Aorta (tissue), 5 donors: Measurements from ENCODE around the gene SLC6A1. TPM values are rescaled to one million over a fixed set of nuclear protein-coding genes. Genes with fewer than 3 reads are reported as not detected.

Source experiments
- ATAC-seq: fragments of 200-7000 bp; cut with Tn5 transposase; one replicate; pipeline ENCODE4 v1.9.1; 2022; ENCODE audit warnings: moderate library complexity; ENCODE audit not compliant: low FRiP score
- DNase-seq, 2 donors: peaks; one replicate each; pipeline ENCODE4 v3.0.0-alpha.2; 2020
- H3K27ac ChIP-seq, 2 donors: one replicate each; pipeline ENCODE4 v1.5.1; 2013; ENCODE audit warnings: low read length in 2 of 2, mild to moderate bottlenecking in 2 of 2, moderate library complexity in 2 of 2, control low read depth in 1 of 2, inconsistent platforms in 1 of 2, low read depth in 1 of 2
- H3K27me3 ChIP-seq, 2 donors: one replicate each; pipeline ENCODE4 v1.6.1; 2013; ENCODE audit warnings: control low read depth in 1 of 2, low read length in 1 of 2, mild to moderate bottlenecking in 1 of 2, moderate library complexity in 1 of 2; ENCODE audit not compliant: insufficient read depth in 2 of 2, control insufficient read depth in 1 of 2
- H3K36me3 ChIP-seq, 2 donors: one replicate each; pipeline ENCODE4 v1.6.1; 2013; ENCODE audit warnings: control low read depth in 1 of 2, low read length in 1 of 2, mild to moderate bottlenecking in 1 of 2; ENCODE audit not compliant: insufficient read depth in 2 of 2, control insufficient read depth in 1 of 2
- H3K4me1 ChIP-seq, 2 donors: one replicate each; pipeline ENCODE4 v1.6.1; 2013; ENCODE audit warnings: low read length in 2 of 2, control low read depth in 1 of 2, mild to moderate bottlenecking in 1 of 2, moderate library complexity in 1 of 2; ENCODE audit not compliant: insufficient read depth in 2 of 2, control insufficient read depth in 1 of 2
- H3K4me3 ChIP-seq, 2 donors: one replicate each; pipeline ENCODE4 v1.5.1; 2013; ENCODE audit warnings: low read length in 2 of 2, control low read depth in 1 of 2, mild to moderate bottlenecking in 1 of 2
- H3K9me3 ChIP-seq: one replicate; pipeline ENCODE4 v1.6.1; 2013; ENCODE audit warnings: mild to moderate bottlenecking, low read length; ENCODE audit not compliant: control insufficient read depth
- WGBS, 2 donors: extraction: QIAGEN DNeasy Blood & Tissue Kit; methylation state at CpG; one replicate each; pipeline ENCODE4 v1.1.7; 2013; 5-methylcytosine and 5-hydroxymethylcytosine counted together
- intact Hi-C, 2 donors: fragments of 100-400 bp; cut with DNase I; formaldehyde crosslinking; loops; one replicate each; pipeline versions ENCODE4 v1.14.2 to v1.15.0; 2022
- polyA plus RNA-seq, 2 donors: library from polyadenylated mRNA; stranded (reverse); fragments of 200-250 nt; gene quantifications; one replicate each; pipeline ENCODE4 v1.2.3, GENCODE V29; 2013
- total RNA-seq, 2 donors: library from RNA; stranded (reverse); fragmentation: NEBNext Ultra II Directional; extraction: Animal tissue kit (Norgen Biotek cat#: 25700); gene quantifications; one replicate each; pipeline ENCODE4 v1.2.1, GENCODE V29; 2021
- donor health status: healthy with polysubstance abuse.
- donor health status: Bipolar disorder and iron deficiency.
- donor health status: DM: no; HTN: no; CAD: no.
- donor health status: DM: no; HTN: no; CAD: no.
- donor health status: DM: yes; HTN: yes; CAD: no.

Gene SLC6A1
- total and polyA plus RNA-seq, 4 donors: 0.50 to 4.9 (median 1.8) TPM

DNA sequence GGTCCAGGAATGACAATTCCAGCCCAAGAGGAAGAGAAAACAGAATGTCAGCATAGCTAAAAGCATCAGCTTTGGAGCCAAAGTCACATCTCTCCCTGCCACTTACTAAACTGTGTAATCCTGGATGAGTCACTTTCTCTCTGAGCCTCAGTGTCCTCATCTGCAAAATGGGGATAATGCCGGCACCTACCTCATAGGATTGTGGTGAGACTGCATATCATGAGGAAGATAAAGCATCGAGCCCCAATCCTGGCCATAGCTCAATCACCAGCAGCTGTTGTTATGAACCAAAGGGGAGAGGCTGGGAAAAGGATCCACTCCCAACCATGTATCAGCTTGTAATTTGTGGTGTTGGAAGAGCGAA is 9.1 kb downstream of the SLC6A1 start:
- 95 to 98% methylated on average over 3 of the region's 3 CpGs for WGBS, 2 donors
- no peak overlapping the region for H3K4me3 ChIP-seq
- no peaks in the 10 kb centered on the region for H3K9me3 ChIP-seq
- ATAC-seq (no peak), DNase-seq (no peak)
- H3K27ac ChIP-seq: no peak overlapping the region
- intact Hi-C loops: no loop called here
- no peaks in the 10 kb centered on the region for H3K4me1 ChIP-seq
- H3K36me3 ChIP-seq: no peaks in the 10 kb centered on the region
- H3K27me3 ChIP-seq: no peaks in the 10 kb centered on the region

DNA sequence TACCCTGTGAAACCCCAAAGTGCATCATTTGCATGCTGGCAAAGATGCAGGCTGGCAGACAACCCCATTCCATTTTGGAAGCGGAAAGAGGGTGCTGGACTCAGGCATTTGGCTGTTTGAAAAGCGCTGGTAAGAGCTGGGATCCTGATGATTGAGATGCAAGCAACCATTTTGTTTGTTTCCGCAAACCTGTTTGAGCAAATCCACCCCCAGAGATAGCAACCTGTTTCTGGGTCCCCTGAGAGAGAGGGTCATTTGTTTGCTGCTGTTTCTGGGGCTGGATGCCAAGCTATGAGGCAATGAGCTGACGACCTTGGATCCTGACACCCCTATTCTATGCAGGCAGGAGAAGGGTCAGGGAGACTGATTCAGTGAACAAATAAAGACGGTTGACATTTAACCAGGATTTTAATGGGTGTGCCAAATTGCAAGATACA is 9.8 kb downstream of the SLC6A1 start:
- WGBS, 2 donors: 41 to 55% methylated on average over 5 of the region's 5 CpGs
- H3K27me3 ChIP-seq: no peaks in the 10 kb centered on the region
- intact Hi-C loops: no loop called here

GRCh38 chr3:11004563-11004962 is 12.0 kb downstream of the SLC6A1 start:
- H3K4me3 ChIP-seq: no peak overlapping the region
- H3K27me3 ChIP-seq: no peaks in the 10 kb centered on the region
- no peaks in the 10 kb centered on the region for H3K36me3 ChIP-seq
- H3K27ac ChIP-seq: no peak overlapping the region
- WGBS, 2 donors: 10 to 27% methylated on average over 8 of the region's 8 CpGs
- no peak for DNase-seq
- H3K4me1 ChIP-seq: no peaks in the 10 kb centered on the region
- no peaks in the 10 kb centered on the region for H3K9me3 ChIP-seq
- ATAC-seq: no peak
- intact Hi-C loops: no loop called here

More for the DNA sequence above, 9.8 kb downstream of the SLC6A1 start:
- no peaks in the 10 kb centered on the region for H3K36me3 ChIP-seq
- H3K27ac ChIP-seq: no peak overlapping the region
- no peaks in the 10 kb centered on the region for H3K4me1 ChIP-seq
- H3K9me3 ChIP-seq: no peaks in the 10 kb centered on the region
- no peak overlapping the region for H3K4me3 ChIP-seq
- ATAC-seq: no peak
- DNase-seq: no peak

GRCh38 chr3:11005686-11006256 is 13.2 kb downstream of the SLC6A1 start:
- WGBS, 2 donors: 78 to 83% methylated on average over 6 of the region's 6 CpGs

DNA sequence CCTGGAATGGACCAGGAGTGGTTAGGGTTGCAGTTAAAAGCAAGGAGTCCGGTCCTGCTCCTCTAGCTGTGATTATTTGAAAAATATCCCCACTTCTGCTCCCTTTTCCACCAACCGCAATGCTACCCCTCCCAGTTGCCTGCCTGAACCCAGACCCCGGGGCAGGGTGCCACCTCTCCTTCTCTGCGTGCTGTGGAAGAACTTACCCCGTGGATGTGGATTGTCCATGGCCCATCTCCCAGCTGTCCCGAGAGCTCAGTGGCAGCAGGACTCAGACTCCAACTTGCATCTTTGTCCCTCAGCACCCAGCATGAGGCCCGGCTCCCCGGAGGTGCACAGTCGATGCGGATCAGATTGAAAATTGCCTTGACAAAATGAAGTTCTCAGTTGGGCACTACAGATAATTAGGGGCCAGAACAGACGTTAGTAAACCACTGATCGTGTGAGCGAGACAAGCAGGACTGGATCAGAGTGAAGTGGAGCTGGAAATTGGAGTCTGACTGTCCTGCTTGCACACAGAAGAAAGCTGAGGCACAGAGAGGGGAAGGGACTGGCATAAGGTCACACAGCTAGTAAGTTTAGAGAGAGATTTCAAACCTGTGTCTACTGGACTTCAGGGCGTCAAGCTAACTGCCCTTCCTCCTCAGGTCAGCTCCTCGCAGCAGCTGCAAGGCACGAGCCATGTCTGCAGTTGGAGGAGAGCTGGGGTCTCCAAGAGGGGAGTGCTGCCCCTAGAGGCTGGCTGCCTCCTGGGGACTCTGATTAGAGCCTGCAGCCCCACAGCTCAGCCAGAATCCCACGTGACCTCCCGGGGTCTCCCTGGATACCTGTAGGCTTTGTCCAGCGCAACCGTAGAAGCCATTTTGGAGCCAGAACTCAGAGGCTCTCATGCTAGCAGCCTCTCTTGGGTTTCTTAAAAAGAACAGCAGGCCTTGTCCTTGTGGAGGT is 14.7 kb downstream of the SLC6A1 start:
- Histone ChIP-seq H3K27ac (no peak overlapping the region), H3K36me3 (no peaks in the 10 kb centered on the region), H3K27me3 (no peaks in the 10 kb centered on the region), H3K9me3 (no peaks in the 10 kb centered on the region), H3K4me3 (no peak overlapping the region), H3K4me1 (no peaks in the 10 kb centered on the region)
- DNase-seq (peak in 1 of 2 donors; percentile 61), ATAC-seq (no peak)
- intact Hi-C loops: no loop called here
- WGBS, 2 donors: 83 to 86% methylated on average over 20 of the region's 20 CpGs

More at GRCh38 chr3:11005686-11006256, 13.2 kb downstream of the SLC6A1 start:
- Histone ChIP-seq H3K27ac (no peak overlapping the region), H3K4me3 (no peak overlapping the region), H3K4me1 (no peaks in the 10 kb centered on the region), H3K9me3 (no peaks in the 10 kb centered on the region), H3K27me3 (no peaks in the 10 kb centered on the region), H3K36me3 (no peaks in the 10 kb centered on the region)
- ATAC-seq (no peak), DNase-seq (no peak)
- intact Hi-C loops: no loop called here

GRCh38 chr3:11009898-11010297 is 17.4 kb downstream of the SLC6A1 start:
- H3K4me1 ChIP-seq: no peaks in the 10 kb centered on the region
- intact Hi-C loops: no loop called here
- H3K27me3 ChIP-seq: no peaks in the 10 kb centered on the region
- H3K27ac ChIP-seq: no peak overlapping the region
- H3K36me3 ChIP-seq: no peaks in the 10 kb centered on the region
- 42 to 50% methylated on average over 4 of the region's 4 CpGs for WGBS, 2 donors
- ATAC-seq (no peak), DNase-seq (no peak)
- no peaks in the 10 kb centered on the region for H3K9me3 ChIP-seq
- no peak overlapping the region for H3K4me3 ChIP-seq

GRCh38 chr3:11010426-11011165 is 18.0 kb downstream of the SLC6A1 start:
- Histone ChIP-seq H3K27ac (no peak overlapping the region), H3K9me3 (no peaks in the 10 kb centered on the region), H3K4me1 (no peaks in the 10 kb centered on the region), H3K36me3 (no peaks in the 10 kb centered on the region), H3K27me3 (no peaks in the 10 kb centered on the region), H3K4me3 (no peak overlapping the region)
- whole genome bisulfite sequencing, 2 donors: 65 to 68% methylated on average over 15 of the region's 15 CpGs
- intact Hi-C loops: no loop called here
- peak in 1 of 2 donors; percentile 27 for DNase-seq
- no peak for ATAC-seq

DNA sequence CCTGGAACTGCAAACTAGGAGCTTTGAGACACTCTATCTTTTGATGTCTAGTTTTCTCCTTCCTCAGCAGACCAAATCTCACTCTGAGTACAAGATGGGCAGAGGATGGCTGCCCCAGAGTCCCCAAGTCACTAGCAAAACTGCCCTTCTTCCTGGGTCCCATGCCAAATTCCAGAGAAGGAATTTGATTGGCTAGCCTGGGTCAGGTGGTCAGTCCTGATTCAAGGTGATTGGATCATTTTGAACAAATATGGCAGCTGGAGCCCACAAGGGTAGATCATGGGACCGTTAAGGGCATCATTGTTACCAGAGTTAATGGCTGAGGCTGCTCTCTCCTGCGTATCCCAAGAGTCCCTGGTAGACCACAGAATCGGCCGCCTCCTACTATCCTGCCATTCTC is 21.7 kb downstream of the SLC6A1 start:
- Histone ChIP-seq H3K36me3 (no peaks in the 10 kb centered on the region), H3K27ac (no peak overlapping the region), H3K4me3 (no peak overlapping the region), H3K4me1 (no peaks in the 10 kb centered on the region), H3K9me3 (no peaks in the 10 kb centered on the region), H3K27me3 (no peaks in the 10 kb centered on the region)
- no peak for DNase-seq
- ATAC-seq: no peak
- WGBS, 2 donors: 92 to 96% methylated on average over 4 of the region's 4 CpGs
- intact Hi-C loops: no loop called here
